Heart right ventricle (tissue), 16 donors: Measurements from ENCODE around the gene PATJ. TPM values are rescaled to one million over a fixed set of nuclear protein-coding genes. Genes with fewer than 3 reads are reported as not detected.

Experiments
- ATAC-seq, 8 donors: fragments of 200-7000 bp; cut with Tn5 transposase; one replicate each; pipeline ENCODE4 v1.9.1; 2020; ENCODE audit warnings: mild to moderate bottlenecking in 8 of 8, moderate library complexity in 8 of 8, moderate number of reproducible peaks in 1 of 8
- DNase-seq, 2 donors: peaks; one replicate each; pipeline ENCODE4 v3.0.0-alpha.2; 2020
- H3K27ac ChIP-seq, 10 donors: fragments of 200-600 bp; sonication (generic) in 2 of 10; one replicate each; pipeline versions ENCODE4 v1.5.0 to v1.8.0; 2020 to 2022; ENCODE audit warnings: mild to moderate bottlenecking in 3 of 10
- H3K27me3 ChIP-seq, 7 donors: fragments of 200-600 bp; one replicate each; pipeline ENCODE4 v1.8.0; 2021 to 2022; ENCODE audit warnings: mild to moderate bottlenecking in 2 of 7
- H3K36me3 ChIP-seq, 9 donors: fragments of 200-600 bp; sonication (generic) in 1 of 9; one replicate each; pipeline versions ENCODE4 v1.5.0 to v1.8.0; 2020 to 2022; ENCODE audit warnings: mild to moderate bottlenecking in 2 of 9
- H3K4me1 ChIP-seq, 9 donors: fragments of 200-600 bp; sonication (generic) in 1 of 9; one replicate each; pipeline versions ENCODE4 v1.5.0 to v1.8.0; 2020 to 2022; ENCODE audit warnings: mild to moderate bottlenecking in 4 of 9
- H3K4me3 ChIP-seq, 10 donors: fragments of 200-600 bp; sonication (generic) in 2 of 10; one replicate each; pipeline versions ENCODE4 v1.5.0 to v1.8.0; 2020 to 2022; ENCODE audit warnings: mild to moderate bottlenecking in 7 of 10, moderate library complexity in 2 of 10
- H3K9me3 ChIP-seq, 11 donors: fragments of 200-600 bp in 10 of 11; sonication (generic) in 2 of 11; one replicate each; pipeline versions ENCODE4 v1.5.0 to v1.8.0; 2013 to 2022; ENCODE audit warnings: mild to moderate bottlenecking in 2 of 11, control low read depth in 1 of 11, moderate library complexity in 1 of 11
- CTCF ChIP-seq, 9 donors: fragments of 200-600 bp; sonication (generic) in 2 of 9; IDR thresholded peaks; one replicate each; pipeline versions ENCODE4 v1.5.0 to v1.8.0; 2021 to 2022; ENCODE audit warnings: antibody characterized with exemption in 9 of 9, mild to moderate bottlenecking in 5 of 9, moderate library complexity in 1 of 9
- WGBS, 2 donors: extraction: QIAGEN DNeasy Blood & Tissue Kit; methylation state at CpG; one replicate each; pipeline ENCODE4 v1.1.7; 2013; ENCODE audit warnings: inconsistent platforms in 1 of 2; 5-methylcytosine and 5-hydroxymethylcytosine counted together
- intact Hi-C, 10 donors: fragments of 100-400 bp; cut with DNase I; formaldehyde crosslinking; loops; one replicate each; pipeline versions ENCODE4 v1.11.1 to v1.14.2; 2022
- polyA plus RNA-seq, 2 donors: library from polyadenylated mRNA; stranded (reverse); fragments of 200-250 nt; gene quantifications; one replicate each; pipeline ENCODE4 v1.2.3, GENCODE V29; 2013
- total RNA-seq, 10 donors: library from RNA; stranded (reverse); fragmentation: NEBNext Ultra II Directional in 3 of 10; extraction: Animal tissue kit (Norgen Biotek cat#: 25700) in 3 of 10; gene quantifications; one replicate each; pipeline versions ENCODE4 v1.2.1 to v1.2.4, GENCODE V29; 2021 to 2023
- donor health status: Arrhythmogenic right ventricular cardiomyopathy.
- donor health status: ischemic (EF 13 %, LVEDD 7.1; RV severe dilation, severe dysfunction).
- donor health status: healthy with polysubstance abuse.
- donor health status: DM: no; HTN: yes; CAD: no.
- donor health status: DM: no; HTN: no; CAD: no.
- donor health status: ischemic (EF 25% LVEDD 6.9; RV normal size, moderate dysfunction).
- donor health status: ischemic (EF 25% LVEDD 5.7; RV mildly dilated, moderate dysfunction).
- donor health status: healthy.
- donor health status: DM: yes; HTN: yes; CAD: no.
- donor health status: Ischemic cardiomyopathy.
- donor health status: ischemic (EF 35%, LVEDD 5.7; RV mildly dilated, moderate dysfunction).
- donor health status: nonischemic (EF 11% LVEDD 7.7; RV severe dilation, severe dysfunction).
- donor health status: DM: yes; HTN: yes; CAD: no.
- donor health status: PGD.
- donor health status: ischemic (EF 29% LVEDD 5.4; RV normal size, mild dysfunction).
- donor health status: nonischemic (EF 23%, LVEDD 6.1; RV moderate dilation, normal function).

PATJ gene
- total and polyA plus RNA-seq, 12 donors, result 3.7 to 213 (median 119) TPM

GRCh38 chr1:61732726-61733125 lies 9.6 kb upstream of the PATJ start:
- Histone ChIP-seq H3K9me3 (no peaks in the 10 kb centered on the region), H3K27me3 (no peaks in the 10 kb centered on the region), H3K36me3 (no peaks in the 10 kb centered on the region), H3K4me3 (no peak overlapping the region), H3K27ac (no peak overlapping the region), H3K4me1 (no peaks in the 10 kb centered on the region)
- no peak for DNase-seq
- 59 to 67% methylated on average over 3 of the region's 3 CpGs for WGBS, 2 donors
- intact Hi-C loops, result no loop called here
- no peak for TF ChIP-seq CTCF (IDR thresholded peaks at IDR 0.05)
- no peak for ATAC-seq

DNA sequence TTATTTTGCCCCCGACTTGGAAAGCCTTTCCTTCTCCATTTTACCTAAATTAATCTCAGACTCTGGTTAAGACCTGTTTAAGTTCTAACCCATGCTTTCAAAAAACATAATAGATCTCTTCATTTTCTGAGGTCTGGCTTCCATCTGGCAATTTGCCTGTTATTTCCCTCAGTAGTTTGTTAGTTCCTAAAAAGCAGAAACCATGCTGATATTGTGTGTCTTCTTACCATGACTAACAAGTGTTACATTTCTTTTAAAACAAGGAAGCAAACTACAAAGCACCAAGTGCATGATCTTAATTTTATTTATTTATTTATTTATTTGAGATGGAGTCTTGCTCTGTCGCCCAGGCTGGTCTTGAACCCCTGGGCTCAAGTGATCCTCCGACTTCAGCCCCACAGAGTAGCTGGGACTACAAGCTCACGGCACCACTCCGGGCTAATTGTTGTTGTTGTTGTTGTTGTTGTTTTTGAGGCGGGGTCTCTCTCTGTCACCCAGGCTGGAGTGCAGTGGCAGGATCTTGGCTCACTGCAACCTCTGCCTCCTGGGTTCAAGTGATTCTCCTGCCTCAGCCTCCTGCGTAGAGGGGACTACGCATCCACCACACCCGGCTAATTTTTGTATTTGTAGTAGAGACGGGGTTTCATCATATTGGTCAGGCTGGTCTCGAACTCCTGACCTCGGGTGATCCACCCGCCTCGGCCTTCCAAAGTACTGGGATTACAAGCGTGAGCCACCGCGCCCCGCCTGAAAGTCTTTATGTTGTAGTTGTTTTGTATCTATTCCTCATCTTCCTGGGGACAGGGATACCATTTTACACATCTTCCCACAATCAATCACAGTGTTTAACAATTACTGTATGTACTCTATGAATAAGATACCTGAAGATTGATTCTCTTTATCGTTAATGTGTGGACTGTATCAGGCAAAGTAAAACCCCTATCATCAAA lies 1.3 kb upstream of the PATJ start:
- no peak for DNase-seq
- TF ChIP-seq CTCF (IDR thresholded peaks at IDR 0.05), result no peak
- intact Hi-C loops, result loop anchor here in 1 of 10 donors (5.0 kb wide), 1 partner anchor 111 kb away; no protein-coding TSS in a partner anchor
- Histone ChIP-seq H3K4me3 (peak overlapping the region in 3 of 10 donors; percentile 90 to 98 (median 92)), H3K4me1 (peaks cover 0 to 22% (median 9%) of the 10 kb centered on the region in 9 donors), H3K27ac (peak overlapping the region in 7 of 10 donors; percentile 90 to 99 (median 98)), H3K9me3 (no peaks in the 10 kb centered on the region), H3K36me3 (no peaks in the 10 kb centered on the region), H3K27me3 (peaks cover 0 to 3% (median 0%) of the 10 kb centered on the region in 7 donors)
- no peak for ATAC-seq
- WGBS, 2 donors, result 91 to 95% methylated on average over 19 of the region's 19 CpGs

DNA sequence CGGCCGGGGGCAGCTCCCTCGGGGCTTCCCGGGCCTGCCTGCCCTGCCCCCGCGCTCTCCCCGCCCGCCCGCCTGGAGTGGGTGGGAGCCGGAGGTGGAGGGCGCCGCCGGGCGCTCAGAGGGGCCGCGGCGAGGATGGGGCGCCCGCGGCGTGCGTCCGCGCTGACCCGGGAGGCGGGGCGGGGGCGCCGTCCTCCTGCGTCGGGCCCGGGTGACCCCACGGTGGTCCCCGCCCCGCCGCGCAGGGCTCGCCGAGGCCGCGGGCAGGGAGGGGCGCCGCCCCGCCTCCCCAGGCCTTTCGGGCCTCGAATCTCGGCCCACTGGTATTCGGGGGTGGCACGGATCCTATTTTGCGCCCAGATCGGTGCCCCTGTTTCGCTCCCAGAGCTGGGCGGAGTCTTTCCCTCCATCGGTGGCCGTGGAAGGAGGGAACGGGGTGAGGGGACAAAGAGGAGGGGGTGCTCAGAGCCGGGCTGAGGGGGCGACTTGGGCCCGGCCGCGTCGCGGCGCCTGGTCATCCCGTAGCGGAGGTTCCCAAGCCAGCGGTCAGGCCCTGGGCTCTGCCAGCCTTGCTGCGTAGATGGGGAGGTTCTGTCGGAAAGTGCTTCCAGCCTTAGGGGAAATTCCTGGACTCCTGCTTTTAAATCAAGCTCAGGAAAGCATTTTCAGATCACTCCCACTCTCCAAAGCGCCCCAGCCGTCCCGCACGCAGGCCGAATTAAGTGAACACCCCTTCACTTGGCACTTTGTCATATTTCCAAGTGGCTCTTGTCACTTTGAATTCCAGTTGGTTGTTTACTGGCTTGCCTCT lies 545 bp downstream of the PATJ start:
- Histone ChIP-seq H3K36me3 (no peaks in the 10 kb centered on the region), H3K9me3 (no peaks in the 10 kb centered on the region), H3K4me3 (peak overlapping the region; percentile 82 to 99 (median 93)), H3K27ac (peak overlapping the region; percentile 90 to 99 (median 98)), H3K27me3 (peaks cover 0 to 3% (median 0%) of the 10 kb centered on the region in 7 donors), H3K4me1 (peaks cover 0 to 22% (median 14%) of the 10 kb centered on the region in 9 donors)
- WGBS, 2 donors, result 1 to 2% methylated on average over 49 to 73 of the region's 74 CpGs
- DNase-seq, result peak; percentile 55 to 62
- ATAC-seq, result peak; percentile 77 to 93 (median 88)
- no peak for TF ChIP-seq CTCF (IDR thresholded peaks at IDR 0.05)
- intact Hi-C loops, result loop anchor here in 2 of 10 donors (2.0 to 5.0 kb wide), 3 partner anchors 16 to 109 kb away; partner anchors contain the start of gene TM2D1 (in 1 of the 2)

DNA sequence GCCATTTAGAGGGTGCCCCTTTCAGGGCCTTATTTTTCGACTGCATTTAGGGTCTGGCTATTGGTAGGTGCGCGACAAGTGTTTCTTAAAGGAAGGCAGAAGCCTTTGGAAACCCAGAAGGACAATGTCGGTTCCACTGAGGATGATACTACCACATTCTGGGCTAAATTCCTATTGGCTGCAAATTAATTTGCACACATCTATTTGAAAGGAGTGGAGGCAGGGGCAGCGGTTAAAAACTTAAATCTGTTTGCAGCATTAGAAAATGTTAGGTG lies 1.1 kb downstream of the PATJ start:
- intact Hi-C loops, result loop anchor here in 2 of 10 donors (2.0 to 5.0 kb wide), 3 partner anchors 17 to 109 kb away; partner anchors contain the start of gene TM2D1 (in 1 of the 2)
- WGBS, 2 donors, result 37 to 56% methylated on average over 5 of the region's 5 CpGs
- Histone ChIP-seq H3K4me1 (peaks cover 0 to 22% (median 14%) of the 10 kb centered on the region in 9 donors), H3K27ac (peak overlapping the region; percentile 90 to 99 (median 98)), H3K36me3 (no peaks in the 10 kb centered on the region), H3K4me3 (peak overlapping the region; percentile 16 to 99 (median 93)), H3K9me3 (no peaks in the 10 kb centered on the region), H3K27me3 (peaks cover 0 to 3% (median 0%) of the 10 kb centered on the region in 7 donors)
- no peak for DNase-seq
- no peak for ATAC-seq
- TF ChIP-seq CTCF (IDR thresholded peaks at IDR 0.05), result no peak
